Superior temporal gyrus (tissue), 1 donor: ENCODE measurements around the gene NAA15.
"Not testable (repeated sequence)": the region's sequence is repeated elsewhere in the genome, so short reads cannot be mapped to it uniquely, and the experiment has no call there.

Experiments used
- DNase-seq: peaks from one replicate; pipeline ENCODE4 v3.0.0-alpha.2; 2016; ENCODE audit errors: extremely low spot score

Gene NAA15

DNA sequence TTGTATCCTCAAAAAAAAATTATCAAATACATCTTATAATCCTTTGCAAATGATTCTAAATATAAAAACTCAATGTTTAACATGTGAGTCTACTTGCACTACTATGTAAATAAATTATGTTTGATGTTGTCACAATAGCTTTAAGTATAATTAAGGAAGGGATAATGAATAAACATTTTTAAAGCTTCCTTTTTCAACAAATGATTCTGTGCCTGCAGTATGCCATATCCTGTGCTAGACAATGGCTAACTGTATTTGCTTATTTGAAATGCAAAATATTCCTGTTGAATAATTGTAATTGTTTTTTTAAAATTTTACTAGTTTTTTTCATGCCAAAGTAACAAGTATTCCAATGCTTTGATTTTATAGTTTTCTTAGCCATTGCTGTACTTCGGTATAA is 60.0 kb downstream of the NAA15 start:
- DNase-seq: no peak

DNA sequence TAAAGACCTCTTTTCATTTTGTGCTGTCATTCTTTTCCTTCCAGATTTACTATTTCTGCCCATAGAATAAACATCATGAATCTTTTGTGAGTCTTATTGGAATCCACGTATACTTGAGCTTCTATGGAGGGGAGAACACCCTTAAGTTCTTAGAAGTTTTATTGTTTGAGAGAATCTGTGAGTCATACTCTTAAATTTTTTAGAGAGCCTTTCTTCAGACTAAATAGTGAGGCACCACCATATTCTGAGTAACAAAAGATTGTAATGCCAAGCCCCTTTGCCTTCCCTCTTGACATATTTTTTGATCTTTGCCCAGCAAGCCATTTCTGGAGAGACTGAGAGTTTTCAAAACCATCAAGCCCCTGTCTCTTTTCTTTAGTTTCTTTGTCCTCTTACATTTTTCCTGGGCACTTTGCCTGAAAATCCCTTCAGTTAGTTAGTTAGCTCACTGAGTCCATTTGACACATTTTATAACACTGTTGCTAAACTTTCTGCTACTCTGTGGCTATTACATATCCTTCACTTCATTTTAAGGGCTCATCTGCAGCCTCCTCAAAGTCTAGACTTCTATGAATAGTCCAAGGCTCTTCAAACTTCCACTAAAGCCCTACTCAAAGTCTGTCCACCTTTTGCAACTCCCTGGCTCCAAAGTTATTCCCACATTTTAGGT is 66.3 kb downstream of the NAA15 start:
- no peak for DNase-seq

DNA sequence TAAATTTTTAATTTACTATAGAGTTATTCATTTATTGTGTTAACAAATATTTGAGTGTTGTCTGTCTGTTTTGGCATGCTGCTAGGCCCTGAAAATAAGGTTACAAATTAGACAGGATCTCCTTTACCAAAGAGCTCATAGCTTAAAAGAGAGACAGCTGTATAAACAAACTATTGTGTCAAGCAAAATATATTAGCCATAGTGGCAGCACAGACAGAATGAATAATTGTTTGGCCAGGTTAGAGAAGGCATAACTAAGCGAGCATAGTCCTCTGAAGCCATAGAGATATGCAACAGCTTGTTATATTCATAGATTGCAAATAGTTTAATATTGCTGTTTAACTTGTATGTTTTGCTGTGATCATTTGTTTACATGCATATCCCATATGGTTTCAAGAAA is 67.7 kb downstream of the NAA15 start:
- no peak for DNase-seq

DNA sequence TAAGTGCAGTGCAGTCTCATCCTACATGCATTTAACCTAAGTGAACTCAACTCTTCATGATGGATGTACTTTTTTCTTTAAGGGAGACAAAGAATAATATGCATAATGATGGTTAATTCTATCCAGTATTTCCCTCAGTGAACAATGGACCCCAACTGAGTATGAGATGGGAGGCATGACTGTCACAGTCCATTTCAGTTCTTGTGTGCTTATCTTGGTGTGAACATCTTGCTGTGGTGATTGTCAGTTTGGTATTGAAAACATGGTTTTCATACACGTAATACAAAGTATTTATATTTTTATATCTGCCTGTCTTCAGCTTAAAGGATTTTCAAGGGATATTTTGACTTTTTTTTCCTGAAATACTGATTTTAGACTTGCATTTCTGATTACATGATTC is 72.9 kb downstream of the NAA15 start:
- DNase-seq: no peak

DNA sequence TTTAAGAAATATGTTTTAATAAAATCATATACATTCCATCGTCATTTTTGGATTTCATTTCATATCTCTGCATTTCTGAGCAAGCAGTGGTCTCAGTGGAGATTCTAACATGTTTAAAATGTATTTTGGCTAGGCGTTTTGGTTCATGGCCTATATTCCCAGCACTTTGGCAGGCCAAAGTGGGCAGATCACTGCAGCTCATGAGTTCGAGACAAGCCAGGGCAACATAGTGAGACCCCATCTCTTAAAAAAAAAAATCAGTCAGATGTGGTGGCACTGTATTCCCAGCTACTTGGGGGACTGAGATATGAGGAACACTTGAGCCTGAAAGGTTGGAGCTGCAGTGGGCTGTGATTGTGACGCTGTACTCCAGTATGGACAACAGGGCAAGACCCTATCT is 85.1 kb downstream of the NAA15 start:
- DNase-seq: no peak

DNA sequence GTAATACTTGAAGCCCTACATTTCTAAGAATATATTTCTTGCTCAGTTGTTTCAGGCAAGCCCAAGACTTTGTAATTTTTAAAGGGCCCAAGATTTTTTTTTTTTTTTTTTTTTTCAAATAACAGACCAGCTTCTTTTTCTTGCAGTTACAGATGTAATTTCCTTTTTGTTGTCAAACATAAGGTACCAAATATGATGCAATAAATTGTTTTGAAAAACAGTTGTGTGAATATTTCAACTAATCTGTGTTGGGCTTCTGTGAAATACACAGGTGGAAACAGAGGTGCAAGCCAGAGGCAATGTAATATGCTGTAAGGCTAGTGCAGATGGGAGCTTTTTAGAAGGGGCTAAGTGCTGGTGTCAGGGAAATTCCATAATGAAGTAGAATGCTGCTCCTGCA is 87.8 kb downstream of the NAA15 start:
- DNase-seq: no peak

DNA sequence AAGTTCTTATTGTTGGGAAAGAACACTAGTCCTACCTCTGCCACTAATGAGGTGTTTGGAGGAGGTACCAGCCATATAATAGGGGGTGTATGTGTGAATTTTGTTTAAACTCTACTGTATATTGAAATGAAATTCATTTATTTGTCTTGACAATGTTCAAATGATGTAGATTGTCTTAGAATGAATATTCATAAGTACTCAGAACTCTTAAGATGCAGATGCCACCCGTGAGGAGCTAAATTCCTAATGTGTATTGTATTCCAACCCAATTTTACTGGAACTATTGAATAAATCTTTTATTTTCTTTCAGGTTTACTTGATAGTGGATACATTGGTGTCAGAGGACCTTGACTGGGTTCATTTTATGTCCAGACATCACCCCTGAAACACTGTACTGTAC is 88.7 kb downstream of the NAA15 start:
- DNase-seq: no peak

DNA sequence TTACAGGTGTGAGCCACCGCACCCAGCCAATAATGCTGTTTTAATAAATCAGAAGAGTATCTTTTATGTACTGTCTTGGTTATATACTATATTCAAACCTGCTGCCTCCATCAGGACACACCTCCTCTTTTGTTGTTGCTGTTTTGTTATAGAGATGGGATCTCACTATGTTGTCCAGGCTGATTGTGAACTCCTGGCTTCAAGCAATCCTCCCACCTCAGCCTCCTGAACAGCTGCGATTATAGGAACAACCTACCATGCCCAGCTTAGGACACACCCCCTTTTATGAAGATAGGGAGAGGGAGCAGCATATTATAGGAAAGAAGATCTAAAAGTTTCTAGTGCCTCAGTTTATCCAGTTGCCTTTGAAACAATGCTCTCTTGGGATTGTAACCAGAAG is 90.4 kb downstream of the NAA15 start:
- DNase-seq: no peak

DNA sequence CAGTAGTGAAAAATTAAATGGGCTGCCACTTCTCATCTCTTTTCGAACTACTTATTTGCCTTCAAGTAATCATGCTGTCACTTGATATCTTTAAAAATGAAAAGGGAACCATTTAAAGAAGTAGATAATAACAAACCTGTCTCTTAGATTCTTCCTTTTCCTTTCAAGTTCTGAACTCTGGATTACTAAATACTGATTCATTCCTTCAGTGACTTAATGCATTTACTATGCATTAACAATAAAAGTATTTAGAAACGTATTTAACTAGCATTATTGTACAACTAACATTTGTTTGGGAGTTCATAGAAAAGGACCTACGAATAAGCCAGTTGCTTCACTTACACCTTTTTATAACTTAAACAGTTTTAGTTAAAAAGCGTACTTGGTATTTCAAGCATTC is 91.5 kb downstream of the NAA15 start:
- DNase-seq: no peak

DNA sequence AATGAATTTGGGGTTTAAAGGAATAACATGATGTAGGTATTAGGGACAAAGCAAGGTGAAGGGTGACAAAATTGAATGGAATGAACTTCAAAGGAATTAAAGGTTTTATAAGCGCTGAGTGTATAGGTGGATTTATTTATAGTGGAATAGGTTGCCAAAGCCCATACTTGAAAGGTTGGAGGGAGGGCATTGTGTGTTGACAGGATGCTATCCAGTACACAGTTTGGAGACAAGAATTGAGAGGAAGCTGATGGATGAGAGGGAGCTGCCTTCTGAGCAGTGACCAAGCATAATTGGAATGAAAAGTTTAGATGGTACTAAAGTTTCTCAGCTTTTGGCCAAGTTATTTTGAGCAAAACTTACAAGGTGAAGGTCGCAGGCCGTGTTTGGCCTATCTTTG is 100.1 kb downstream of the NAA15 start:
- DNase-seq: no peak

DNA sequence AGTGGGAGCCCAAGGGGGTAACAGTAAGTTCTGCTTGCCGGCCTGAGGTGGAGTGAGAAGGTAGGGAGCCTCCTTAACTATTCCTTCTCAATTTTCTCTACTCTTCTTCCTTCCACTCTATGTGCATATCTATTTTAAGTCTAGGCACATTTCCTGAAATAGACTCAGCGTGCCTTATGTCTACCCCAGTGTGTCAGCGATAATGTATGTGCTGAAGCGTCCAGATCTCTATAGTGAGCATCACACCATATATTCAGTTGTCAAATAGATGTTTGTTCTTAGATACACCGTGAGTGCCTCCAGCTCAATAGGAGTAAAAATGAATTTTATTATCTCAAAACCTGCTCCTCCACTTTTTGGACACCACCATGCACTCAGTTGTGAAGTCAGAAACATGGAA is 101.1 kb downstream of the NAA15 start:
- DNase-seq: peak; percentile 40

DNA sequence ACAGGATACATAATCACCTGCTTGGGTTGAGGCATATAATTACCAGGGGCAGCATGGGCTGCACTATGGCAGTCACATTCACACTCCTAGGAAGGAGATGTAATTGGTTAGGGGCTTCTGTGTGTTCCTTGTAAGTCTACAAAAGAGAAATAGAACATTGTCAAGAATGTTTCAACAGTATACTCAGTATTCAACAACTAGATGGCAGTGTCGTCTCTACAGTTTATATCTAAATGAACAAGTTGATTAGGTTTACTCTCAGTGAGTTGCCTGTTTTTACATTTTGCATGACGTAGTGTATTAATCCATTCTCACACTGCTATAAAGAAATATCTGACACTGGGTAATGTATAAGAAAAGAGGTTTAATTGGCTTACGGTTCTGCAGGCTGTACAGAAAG is 102.2 kb downstream of the NAA15 start:
- DNase-seq: no peak

DNA sequence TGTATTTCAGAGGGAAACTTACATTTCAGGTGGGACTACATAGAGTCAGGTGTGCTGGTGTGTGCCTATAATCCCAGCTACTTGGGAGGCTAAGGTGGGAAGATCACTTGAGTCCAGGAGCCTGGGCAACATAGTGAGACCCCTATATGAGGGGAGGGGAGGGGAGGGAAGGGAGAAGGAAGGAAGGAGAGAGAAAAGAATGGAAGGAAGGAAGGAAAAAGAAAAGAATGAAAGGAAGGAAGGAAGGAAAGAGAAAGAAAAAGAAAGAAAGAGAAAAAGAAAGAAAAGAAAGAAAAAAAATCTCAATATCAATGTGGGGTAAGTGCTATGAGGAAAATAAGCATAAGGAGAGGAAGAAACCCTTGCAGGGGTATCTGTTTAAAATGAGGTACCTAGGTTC is 109.0 kb downstream of the NAA15 start:
- no peak for DNase-seq

DNA sequence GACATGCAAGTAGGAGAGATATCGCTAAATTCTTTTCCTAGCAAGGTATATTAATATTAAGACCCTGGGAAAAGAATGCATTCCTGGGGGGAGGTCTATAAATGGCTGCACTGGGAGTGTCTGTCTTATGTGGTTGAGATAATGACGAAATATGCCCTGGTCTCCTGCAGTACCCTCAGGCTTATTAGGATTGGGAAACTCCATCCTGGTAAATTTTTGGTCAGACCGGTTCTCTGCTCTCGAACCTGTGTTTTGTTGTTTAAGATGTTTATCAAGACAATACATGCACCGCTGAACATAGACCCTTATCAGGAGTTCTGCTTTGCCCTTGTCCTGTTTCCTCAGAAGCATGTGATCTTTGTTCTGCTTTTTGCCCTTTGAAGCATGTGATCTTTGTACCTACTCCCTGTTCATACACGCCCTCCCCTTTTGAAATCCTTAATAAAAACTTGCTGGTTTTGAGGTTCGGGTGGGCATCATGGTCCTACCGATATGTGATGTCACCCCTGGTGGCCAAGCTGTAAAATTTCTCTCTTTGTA is 113.4 kb downstream of the NAA15 start:
- not testable (repeated sequence) for DNase-seq

DNA sequence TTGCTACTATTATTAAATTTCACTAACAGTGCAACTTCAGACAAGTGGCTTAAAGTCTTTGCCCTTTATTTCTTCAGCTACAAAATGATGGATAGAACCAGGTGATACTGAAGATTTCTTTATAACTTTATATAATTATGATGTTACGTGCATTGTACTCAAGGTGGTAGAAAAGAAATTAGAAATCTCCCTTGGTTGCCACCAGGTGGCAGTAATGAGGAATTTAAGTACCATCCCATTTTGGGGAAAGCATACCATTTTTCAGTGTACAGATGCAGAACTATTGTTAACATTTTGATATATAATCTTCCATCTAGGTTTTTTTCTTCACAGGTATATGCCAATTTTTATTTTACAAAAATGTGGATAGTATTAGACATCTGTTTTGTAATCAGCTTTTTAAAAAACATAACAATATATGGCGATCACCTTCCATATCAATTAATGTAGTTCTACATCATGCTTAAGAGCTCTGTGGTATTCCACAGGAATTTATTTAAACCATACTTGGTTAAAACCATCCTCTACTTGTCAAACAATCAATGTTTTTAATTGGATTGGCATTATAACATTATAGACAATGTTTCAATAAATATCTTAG is 114.9 kb downstream of the NAA15 start:
- DNase-seq: peak; percentile 76

DNA sequence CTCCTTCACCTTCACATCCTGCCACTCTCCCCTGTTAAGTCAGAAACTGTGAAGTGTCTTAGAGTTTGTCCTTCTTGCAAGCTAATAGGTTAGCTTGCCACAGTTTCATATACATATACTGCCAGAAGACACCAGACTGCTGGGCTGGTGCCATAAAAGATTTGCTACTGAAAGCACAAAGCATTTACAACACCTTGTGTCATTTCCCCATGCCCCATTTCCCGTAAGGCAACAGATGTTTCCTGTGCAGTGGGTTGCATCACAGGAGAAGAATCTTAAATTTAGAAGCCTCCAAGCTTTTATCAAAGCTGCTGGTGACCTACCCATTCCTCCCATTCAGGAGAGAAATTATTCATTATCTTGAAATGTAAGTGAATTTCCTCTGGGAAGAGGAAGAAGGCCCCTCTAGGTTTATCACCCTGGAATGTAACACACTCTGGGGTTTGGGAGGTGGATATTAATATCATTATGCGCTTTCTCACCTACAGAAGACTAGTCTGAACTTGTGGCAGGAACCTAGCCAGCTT is 118.1 kb downstream of the NAA15 start:
- DNase-seq: peak; percentile 41

DNA sequence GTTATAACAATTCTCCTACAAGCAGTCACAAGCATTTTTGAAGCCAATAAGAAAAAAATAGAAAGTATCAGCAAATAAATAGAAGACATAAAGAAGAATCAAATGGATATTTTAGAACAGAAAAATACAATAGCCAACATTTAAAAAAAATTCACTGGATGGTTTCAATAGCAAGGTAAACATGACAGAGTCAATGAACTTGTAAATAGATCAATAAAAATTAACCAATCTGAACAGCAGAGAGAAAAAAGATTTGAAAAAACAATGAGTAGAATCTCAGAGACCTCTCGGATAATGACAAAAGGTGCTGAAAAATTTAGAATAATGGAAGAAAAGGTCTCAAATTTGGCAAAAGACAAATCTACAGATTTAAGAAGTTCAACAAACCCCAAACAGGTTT is 119.3 kb downstream of the NAA15 start:
- DNase-seq: no peak

DNA sequence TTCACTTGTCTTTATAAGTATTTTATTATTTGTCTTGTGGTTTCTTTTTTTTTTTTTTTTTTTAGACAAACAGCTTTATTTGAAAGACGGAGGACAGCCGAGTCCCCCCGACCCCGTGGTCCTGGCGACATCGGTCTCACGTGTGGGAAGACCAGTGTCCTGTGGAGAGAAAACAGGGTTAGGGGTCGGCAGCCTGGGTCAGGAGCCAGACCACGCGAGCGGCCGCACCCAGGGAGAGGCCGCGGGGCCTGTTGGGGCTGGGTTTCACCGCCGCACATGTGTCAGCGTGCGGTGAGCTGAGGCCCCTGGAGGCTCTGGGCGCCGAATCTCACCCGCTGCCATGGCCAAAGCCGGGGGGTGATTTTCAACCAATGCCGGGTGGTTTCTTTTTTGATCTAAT is 134.8 kb downstream of the NAA15 start:
- DNase-seq: no peak

DNA sequence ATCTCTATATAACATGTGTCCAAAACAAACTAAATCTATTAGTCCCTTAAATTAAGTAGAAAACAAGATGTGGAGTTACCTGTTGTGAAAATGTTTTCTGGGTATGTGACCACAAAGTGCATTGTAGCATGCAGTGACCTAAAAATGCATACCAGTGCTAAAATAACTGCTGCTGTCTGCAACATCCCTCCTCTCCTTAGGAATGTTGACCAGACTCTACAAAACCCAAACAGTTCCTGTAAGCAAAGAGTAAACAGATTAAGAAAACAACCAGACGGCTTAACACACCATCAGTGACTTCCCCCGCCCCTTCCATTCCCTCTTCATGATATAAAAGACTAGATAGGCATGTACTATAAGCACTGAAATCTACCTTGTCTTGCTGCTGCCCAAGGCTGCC is 136.8 kb downstream of the NAA15 start:
- no peak for DNase-seq

DNA sequence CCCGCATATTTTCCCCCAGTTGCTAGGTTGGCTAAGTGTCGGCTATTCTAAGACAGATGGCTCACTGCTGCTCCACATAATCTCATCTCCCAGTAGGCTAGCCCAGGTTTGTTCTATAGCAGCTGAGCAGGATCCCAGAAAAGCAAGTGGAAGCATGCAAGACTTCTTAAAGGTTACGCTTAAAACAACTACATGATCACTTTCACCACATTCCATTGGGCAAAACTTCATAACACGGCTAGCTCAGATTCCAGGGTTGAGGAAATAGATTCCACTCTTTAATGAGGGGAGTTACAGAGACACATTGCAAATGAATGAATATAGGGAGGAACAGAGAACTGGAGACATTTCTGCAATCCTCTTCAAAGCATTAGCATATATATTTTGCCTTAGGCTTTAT is 139.7 kb downstream of the NAA15 start:
- DNase-seq: no peak

DNA sequence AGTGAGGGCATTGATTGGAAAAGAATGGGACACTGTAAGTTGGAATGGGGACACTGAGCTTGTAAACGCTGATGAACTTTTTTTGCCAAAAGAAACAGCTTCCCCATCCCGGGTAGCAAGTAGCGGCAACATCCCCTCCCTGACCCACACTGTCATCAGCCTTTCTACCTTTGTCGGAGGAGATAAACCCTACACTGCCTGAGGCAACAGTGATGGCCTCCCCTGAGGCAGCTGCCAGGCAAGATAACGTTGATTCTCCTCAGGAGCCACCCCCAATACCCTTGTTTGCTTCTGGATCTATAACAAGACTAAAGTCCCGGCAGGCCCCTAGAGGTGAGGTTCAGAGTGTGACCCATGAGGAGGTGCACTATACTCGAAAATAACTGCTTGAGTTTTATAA is 142.4 kb downstream of the NAA15 start:
- DNase-seq: no peak

DNA sequence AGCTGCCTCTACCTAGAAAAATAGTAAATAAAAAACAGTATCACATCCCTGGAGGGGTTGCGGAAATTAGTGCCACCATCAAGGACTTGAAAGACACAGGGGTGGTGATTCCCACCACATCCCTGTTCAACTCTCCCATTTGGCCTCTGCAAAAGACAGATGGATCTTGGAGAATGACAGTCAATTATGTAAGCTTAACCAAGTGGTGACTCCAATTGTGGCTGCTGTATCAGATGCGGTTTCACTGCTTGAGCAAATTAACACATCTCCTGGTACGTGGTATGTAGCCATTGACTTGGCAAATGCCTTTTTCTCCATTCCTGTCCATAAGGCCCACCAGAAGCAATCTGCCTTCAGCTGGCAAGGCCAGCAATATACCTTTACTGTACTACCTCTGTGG is 143.6 kb downstream of the NAA15 start:
- DNase-seq: not testable (repeated sequence)

DNA sequence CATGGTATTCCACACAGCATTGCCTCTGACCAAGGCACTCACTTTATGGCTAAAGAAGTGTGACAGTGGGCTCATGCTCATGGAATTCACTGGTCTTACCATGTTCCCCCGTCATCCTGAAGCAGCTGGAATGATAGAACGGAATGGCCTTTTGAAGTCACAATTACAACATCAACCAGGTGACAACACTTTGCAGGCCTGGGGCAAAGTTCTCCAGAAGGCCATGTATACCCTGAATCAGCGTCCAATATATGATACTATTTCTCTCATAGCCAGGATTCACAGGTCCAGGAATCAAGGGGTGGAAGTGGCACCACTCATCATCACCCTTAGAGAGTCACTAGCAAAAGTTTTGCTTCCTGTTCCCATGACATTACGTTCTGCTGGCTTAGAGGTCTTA is 145.8 kb downstream of the NAA15 start:
- not testable (repeated sequence) for DNase-seq

DNA sequence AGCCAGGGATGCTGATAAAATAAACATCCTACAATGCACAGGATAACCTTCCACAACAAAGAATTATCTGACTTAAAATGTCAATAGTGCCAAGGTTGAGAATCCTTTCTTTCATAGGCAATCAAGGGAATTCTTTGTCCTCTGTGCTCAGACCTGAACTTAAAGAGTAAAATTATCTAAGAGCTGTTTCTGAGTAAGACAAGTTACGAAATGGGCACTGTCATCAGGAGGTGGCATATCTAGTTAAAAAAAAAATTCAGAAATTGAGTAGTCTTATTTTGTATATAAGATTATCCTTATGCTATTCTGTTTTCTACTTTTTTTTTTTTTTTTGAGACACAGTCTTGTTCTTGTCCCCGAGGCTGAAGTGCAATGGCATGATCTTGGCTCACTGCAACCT is 149.3 kb downstream of the NAA15 start:
- no peak for DNase-seq
